ENCODE data around the gene DYNLL2.

DNA sequence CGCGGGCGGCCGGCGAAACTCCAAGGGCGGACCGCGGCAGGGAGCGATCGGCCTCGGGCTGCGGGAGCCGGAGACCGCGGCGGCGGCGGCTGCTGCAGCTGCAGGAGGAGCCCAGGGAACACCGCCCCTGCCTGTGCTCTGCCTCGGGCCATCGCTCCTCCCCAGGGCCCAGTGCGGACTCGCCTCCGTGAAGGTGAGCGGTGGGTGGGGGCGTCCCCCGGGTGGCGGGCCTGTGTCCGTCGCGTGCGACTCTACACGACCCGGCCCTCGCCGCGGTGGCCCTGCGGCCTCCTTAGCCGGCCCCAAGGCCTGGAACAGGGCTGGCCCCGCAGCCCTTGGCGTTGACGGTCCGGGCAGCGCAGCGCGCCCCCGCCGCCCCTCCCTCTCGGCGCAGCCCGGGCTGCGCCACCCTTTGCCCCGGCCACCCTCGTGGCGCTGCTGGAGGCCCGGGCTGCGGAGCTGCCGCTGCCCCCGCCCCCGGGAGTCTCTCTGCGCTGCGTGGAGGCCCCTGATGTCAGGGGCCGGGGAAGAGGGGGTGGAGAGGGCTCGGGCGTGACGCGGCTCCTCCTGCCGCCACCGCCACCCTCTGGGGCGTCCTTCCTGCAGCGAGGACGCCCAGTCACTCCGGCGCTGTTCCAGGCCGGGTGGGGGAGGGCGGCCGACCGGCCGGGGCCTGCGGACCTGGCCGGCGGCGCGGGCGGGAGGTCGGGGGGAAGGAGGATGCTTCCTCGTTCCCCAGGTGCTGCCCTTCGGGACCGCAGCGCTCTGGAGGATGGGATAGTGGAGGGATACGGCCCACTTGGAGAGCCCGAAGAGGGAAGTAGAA lies 485 bp downstream of the DYNLL2 start:
- TF ChIP-seq CTCF (IDR thresholded peaks at IDR 0.05), result no peak
- TF ChIP-seq POLR2A (IDR thresholded peaks at IDR 0.05), result peak; percentile 9

All from heart left ventricle (tissue), 13 donors.